Tibial artery (tissue), 4 donors: ENCODE results near the gene CTIF.

Experiments used
- DNase-seq, 2 donors: peaks; one replicate each; pipeline ENCODE4 v3.0.0-alpha.2; 2019
- H3K27ac ChIP-seq, 2 donors: fragments of 200-600 bp; sonication (generic) in 1 of 2; 1 replicate in 1 of 2; 2 replicates in 1 of 2; pipeline ENCODE4 v1.5.1; 2018 to 2019; ENCODE audit warnings: mild to moderate bottlenecking in 1 of 2
- H3K27me3 ChIP-seq, 2 donors: fragments of 200-600 bp; sonication (generic) in 1 of 2; one replicate each; pipeline versions ENCODE4 v1.5.1 to v1.6.0; 2016 to 2019
- H3K36me3 ChIP-seq, 3 donors: fragments of 200-600 bp; sonication (generic) in 2 of 3; one replicate each; pipeline ENCODE4 v1.5.1; 2016 to 2019; ENCODE audit warnings: mild to moderate bottlenecking in 2 of 3
- H3K4me1 ChIP-seq, 4 donors: fragments of 200-600 bp; sonication (generic) in 2 of 4; 1 replicate in 3 of 4; 2 replicates in 1 of 4; pipeline ENCODE4 v1.5.1; 2016 to 2019
- H3K4me3 ChIP-seq, 2 donors: fragments of 200-600 bp; sonication (generic) in 1 of 2; 1 replicate in 1 of 2; 2 replicates in 1 of 2; pipeline ENCODE4 v1.5.1; 2018 to 2019; ENCODE audit warnings: mild to moderate bottlenecking in 2 of 2
- H3K9me3 ChIP-seq, 3 donors: fragments of 200-600 bp; sonication (generic) in 1 of 3; one replicate each; pipeline ENCODE4 v1.5.1; 2016 to 2019
- intact Hi-C: fragments of 100-400 bp; cut with DNase I; formaldehyde crosslinking; loops from one replicate; pipeline ENCODE4 v1.15.0; 2023; ENCODE audit warnings: low total_unique reads
- TF ChIP-seq, protein P1 (sequence below), 2 experiments: fragments of 200-600 bp in 1 of 2; fragments of 450-650 bp in 1 of 2; IDR thresholded peaks; one replicate each; pipeline ENCODE4 v1.5.1; 2017 to 2019; ENCODE audit warnings: antibody characterized with exemption in 2 of 2, mild to moderate bottlenecking in 1 of 2, moderate library complexity in 1 of 2

The CTIF gene

DNA sequence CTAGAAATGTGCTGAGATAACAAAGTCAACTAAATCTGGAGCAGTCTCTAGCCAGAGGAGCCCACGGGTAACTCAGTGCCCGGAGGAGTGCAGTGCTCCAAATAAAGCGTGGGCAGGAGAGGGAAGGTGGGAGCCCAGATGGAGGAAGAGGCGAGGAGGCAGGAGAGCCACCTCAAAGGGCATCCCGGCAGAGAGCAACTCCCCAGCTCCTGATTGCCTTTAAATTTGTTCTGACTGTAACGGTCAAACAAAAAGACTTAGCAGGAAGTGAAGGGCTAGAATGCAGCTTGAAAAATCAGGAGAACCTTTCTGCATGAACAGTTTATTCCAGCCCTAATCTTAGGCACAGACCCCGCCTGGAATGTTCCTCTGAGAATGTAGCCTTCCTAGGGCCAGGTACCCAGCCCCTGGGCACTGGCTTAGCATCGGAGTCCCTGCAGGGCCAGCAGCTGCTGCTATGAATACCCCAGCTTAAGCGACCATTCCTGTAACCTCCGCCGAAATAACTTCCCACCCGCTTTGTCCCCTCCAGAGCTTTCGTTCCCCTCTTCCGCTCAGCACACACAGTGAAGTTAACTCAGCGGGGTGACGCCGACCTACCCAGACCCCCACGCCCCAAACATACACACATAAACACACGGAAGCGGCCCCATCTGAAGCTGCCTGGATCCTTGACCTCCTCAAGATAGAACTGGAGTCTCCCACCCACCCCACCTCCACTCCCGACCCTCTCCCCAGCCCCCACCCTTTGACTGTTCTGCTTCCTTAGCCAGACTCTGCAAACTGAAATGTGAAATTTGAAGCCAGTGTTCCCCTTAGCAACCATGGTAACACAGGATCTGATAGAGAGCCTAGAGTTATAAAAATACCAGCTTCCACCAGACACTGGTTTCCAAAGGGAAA is 288.7 kb downstream of the CTIF start:
- Histone ChIP-seq H3K9me3 (no peaks in the 10 kb centered on the region), H3K27me3 (no peaks in the 10 kb centered on the region), H3K4me3 (peak overlapping the region; percentile 26 to 32), H3K27ac (peak overlapping the region; percentile 85 to 89), H3K36me3 (no peaks in the 10 kb centered on the region), H3K4me1 (peaks cover 11 to 83% (median 61%) of the 10 kb centered on the region in 4 donors)
- intact Hi-C loops, result no loop called here
- TF ChIP-seq, protein P1, sequence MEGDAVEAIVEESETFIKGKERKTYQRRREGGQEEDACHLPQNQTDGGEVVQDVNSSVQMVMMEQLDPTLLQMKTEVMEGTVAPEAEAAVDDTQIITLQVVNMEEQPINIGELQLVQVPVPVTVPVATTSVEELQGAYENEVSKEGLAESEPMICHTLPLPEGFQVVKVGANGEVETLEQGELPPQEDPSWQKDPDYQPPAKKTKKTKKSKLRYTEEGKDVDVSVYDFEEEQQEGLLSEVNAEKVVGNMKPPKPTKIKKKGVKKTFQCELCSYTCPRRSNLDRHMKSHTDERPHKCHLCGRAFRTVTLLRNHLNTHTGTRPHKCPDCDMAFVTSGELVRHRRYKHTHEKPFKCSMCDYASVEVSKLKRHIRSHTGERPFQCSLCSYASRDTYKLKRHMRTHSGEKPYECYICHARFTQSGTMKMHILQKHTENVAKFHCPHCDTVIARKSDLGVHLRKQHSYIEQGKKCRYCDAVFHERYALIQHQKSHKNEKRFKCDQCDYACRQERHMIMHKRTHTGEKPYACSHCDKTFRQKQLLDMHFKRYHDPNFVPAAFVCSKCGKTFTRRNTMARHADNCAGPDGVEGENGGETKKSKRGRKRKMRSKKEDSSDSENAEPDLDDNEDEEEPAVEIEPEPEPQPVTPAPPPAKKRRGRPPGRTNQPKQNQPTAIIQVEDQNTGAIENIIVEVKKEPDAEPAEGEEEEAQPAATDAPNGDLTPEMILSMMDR (IDR thresholded peaks at IDR 0.05), result no peak
- DNase-seq, result peak; percentile 29 to 68

DNA sequence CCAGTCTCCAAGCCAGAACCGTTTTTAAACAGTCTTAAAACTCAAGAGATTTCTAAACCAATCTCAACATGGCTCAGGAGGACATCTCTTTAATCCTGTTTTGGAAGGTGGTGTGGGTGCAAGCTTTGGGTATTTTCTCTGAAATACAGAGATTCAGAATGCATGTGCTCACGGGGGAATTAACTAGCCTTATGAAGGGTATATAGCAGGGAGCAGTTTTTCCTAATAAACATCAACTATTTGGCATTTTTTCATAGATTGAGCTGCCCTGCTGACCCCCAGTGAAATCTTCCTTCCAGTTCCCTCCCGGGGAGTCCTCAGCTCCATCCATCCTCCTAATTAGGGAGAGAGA is 289.3 kb downstream of the CTIF start:
- H3K4me1 ChIP-seq, result peaks cover 11 to 89% (median 67%) of the 10 kb centered on the region in 4 donors
- H3K4me3 ChIP-seq, result peak overlapping the region in 1 of 2 donors; percentile 32

DNA sequence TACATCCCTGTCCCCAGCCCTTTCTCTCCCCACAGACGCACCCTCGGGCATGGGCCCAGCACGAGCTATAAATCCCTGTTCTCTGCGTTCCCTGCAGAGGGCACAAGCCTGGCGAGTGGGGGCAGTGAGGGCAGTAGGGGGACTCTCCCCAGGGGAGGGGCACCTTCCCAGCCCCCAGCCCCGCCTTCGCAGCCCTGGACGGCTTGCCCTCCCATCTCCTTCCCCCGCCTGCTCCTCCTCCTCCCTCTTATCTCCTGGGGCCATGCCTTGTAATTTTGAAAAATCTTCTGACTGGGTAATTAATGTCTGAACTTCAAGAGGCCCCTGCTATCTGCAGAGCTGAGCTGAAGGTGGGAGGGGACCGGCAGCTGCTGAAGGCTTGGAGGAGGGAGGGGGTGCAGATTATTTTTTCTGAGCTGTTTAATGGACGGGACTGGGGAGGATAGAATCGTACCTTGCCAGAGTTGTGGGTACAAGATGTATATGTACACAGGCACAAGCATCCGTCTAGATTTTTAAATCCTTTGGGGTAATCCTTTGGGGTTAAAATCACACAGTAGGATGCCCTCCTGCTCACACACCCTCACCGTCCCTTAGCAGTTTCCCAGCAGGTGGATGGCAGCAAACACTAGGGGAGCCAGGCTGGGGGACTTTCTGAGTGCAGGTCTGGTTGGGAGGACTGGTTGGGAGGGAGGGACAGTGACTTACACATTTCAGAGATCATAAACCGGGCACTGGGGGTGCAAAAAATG is 290.0 kb downstream of the CTIF start:
- H3K36me3 ChIP-seq, result no peaks in the 10 kb centered on the region
- intact Hi-C loops, result no loop called here
- H3K4me1 ChIP-seq, result peaks cover 11 to 96% (median 74%) of the 10 kb centered on the region in 4 donors
- TF ChIP-seq, protein P1 (IDR thresholded peaks at IDR 0.05), result peak in 1 of 2 experiments; percentile 1
- H3K27ac ChIP-seq, result peak overlapping the region; percentile 85 to 89
- H3K4me3 ChIP-seq, result peak overlapping the region in 1 of 2 donors; percentile 32
- H3K9me3 ChIP-seq, result no peaks in the 10 kb centered on the region
- DNase-seq, result peak; percentile 21 to 72
- no peaks in the 10 kb centered on the region for H3K27me3 ChIP-seq

More for the DNA sequence above, 289.3 kb downstream of the CTIF start:
- no peak for DNase-seq
- H3K36me3 ChIP-seq, result no peaks in the 10 kb centered on the region
- H3K27ac ChIP-seq, result peak overlapping the region; percentile 85 to 89
- H3K27me3 ChIP-seq, result no peaks in the 10 kb centered on the region
- TF ChIP-seq, protein P1 (IDR thresholded peaks at IDR 0.05), result no peak
- intact Hi-C loops, result no loop called here
- no peaks in the 10 kb centered on the region for H3K9me3 ChIP-seq

DNA sequence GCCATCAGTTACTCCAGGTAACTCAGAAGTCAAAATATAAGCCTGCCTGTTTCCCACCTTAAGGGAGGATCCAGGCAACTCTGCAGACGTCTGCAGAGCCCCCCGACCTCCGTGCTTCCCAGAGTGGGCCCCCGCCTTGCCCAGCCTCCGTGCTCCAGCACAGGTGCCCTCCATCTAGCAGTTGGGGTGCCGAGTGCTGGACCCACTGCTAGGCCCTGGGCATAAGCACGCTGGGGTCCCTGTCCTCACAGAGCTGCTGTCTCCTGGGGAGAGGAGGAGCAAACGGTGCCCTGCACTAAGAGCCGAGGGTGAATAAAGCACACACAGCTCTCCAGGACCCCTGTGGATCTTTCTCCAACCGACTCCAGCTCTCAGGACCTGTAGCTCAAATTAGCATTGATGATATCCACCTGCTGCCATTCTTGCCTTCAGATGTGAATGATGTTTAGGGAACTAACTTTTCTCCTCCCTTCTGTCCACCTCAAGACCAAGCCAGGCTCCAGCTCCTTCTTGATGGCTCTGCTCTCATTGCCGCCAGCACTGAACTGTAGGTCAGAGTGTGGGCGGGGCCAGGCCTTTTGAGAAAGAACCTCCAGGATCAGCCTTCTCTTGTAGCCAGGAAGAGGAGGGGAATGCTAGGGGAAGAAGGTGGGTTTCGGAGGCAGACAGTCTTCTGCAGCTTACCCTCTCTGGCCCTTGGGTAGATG is 290.8 kb downstream of the CTIF start:
- Histone ChIP-seq H3K4me3 (no peak overlapping the region), H3K27me3 (no peaks in the 10 kb centered on the region), H3K9me3 (no peaks in the 10 kb centered on the region), H3K36me3 (no peaks in the 10 kb centered on the region), H3K4me1 (peaks cover 11 to 98% (median 81%) of the 10 kb centered on the region in 4 donors), H3K27ac (peak overlapping the region; percentile 85 to 89)
- TF ChIP-seq, protein P1 (IDR thresholded peaks at IDR 0.05), result no peak
- intact Hi-C loops, result no loop called here
- peak; percentile 57 to 81 for DNase-seq

DNA sequence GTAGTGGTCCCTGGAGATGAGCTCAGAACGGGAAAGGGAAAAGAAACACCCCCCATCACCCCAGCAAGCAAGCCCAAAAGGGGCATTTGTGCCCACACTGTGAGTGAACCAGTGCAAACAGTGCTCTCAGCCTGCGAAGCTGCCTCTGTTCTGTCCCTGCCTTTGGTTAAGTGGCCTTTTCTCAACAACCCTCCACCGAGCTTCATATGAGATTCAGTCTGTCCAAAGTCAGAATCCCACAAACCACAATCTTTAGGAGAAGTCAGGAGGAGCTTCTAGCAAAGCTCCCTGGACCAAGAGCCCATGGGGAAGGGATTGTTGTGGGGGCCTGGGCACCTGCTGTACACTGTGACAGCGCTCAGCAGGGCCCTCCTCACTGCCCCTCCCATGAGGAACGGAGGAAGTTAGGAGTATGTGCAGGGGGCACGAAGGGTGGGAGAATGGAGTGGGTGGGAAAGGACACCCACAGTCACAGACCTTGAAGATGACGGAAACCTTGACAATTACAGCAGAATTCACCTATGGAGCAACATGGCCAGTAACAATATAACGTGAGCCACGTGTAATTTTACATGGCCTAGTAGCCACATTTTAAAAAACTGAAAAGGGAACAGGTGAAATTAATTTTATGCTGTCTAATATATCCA is 292.4 kb downstream of the CTIF start:
- no peaks in the 10 kb centered on the region for H3K36me3 ChIP-seq
- H3K27ac ChIP-seq, result peak overlapping the region; percentile 85 to 89
- no peak overlapping the region for H3K4me3 ChIP-seq
- H3K27me3 ChIP-seq, result no peaks in the 10 kb centered on the region
- intact Hi-C loops, result no loop called here
- peak; percentile 14 to 49 for DNase-seq
- no peaks in the 10 kb centered on the region for H3K9me3 ChIP-seq
- TF ChIP-seq, protein P1 (IDR thresholded peaks at IDR 0.05), result no peak
- H3K4me1 ChIP-seq, result peaks cover 11 to 93% (median 76%) of the 10 kb centered on the region in 4 donors
